Testis (tissue), 2 donors: ENCODE measurements around the gene PCP2.

Experiments
- POLR2A ChIP-seq: fragments of 450-650 bp; IDR thresholded peaks from one replicate; pipeline ENCODE4 v1.6.1; 2017; ENCODE audit warnings: antibody characterized with exemption, mild to moderate bottlenecking, moderate library complexity
- TF ChIP-seq, protein P1 (sequence below), 3 experiments: fragments of 450-650 bp in 2 of 3; fragments of 200-600 bp in 1 of 3; sonication (generic) in 1 of 3; IDR thresholded peaks; one replicate each; pipeline ENCODE4 v1.5.1; 2016 to 2019; ENCODE audit warnings: antibody characterized with exemption in 3 of 3, mild to moderate bottlenecking in 2 of 3, moderate library complexity in 1 of 3

DNA sequence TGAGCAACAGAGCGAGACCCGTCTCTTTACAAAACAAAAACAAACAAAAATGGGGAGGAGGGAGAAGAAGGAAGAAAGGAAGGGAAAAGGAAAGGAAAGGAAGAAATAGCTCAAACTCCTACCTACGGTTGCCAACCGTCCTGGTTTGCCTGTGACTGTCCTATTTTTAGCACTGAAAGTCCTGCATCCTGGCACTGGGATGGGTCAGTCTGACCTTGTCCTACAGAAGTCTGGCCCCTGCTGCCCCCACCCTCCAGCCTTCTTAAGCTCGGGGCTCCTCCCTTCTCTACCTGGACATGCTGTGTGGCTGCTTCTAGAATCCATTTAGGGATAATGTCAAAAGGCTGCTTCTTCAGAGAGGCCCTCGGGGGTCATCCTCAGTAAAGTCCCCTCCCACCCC is 2.2 kb upstream of the PCP2 start:
- TF ChIP-seq POLR2A, result no peak
- TF ChIP-seq, protein P1, sequence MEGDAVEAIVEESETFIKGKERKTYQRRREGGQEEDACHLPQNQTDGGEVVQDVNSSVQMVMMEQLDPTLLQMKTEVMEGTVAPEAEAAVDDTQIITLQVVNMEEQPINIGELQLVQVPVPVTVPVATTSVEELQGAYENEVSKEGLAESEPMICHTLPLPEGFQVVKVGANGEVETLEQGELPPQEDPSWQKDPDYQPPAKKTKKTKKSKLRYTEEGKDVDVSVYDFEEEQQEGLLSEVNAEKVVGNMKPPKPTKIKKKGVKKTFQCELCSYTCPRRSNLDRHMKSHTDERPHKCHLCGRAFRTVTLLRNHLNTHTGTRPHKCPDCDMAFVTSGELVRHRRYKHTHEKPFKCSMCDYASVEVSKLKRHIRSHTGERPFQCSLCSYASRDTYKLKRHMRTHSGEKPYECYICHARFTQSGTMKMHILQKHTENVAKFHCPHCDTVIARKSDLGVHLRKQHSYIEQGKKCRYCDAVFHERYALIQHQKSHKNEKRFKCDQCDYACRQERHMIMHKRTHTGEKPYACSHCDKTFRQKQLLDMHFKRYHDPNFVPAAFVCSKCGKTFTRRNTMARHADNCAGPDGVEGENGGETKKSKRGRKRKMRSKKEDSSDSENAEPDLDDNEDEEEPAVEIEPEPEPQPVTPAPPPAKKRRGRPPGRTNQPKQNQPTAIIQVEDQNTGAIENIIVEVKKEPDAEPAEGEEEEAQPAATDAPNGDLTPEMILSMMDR (IDR thresholded peaks at IDR 0.05), result no peak
